Activated CD8-positive, alpha-beta memory T cell treated with anti-CD3 and anti-CD28 coated beads for 4 hours (primary cell): Measurements from ENCODE around the gene ARFGEF3.
"Not testable (repeated sequence)": the region's sequence is repeated elsewhere in the genome, so short reads cannot be mapped to it uniquely, and the experiment has no call there.

ENCODE experiments used
- DNase-seq, 2 donors: peaks; one replicate each; pipeline ENCODE4 v3.0.0-alpha.2; 2020; ENCODE audit warnings: low read depth in 2 of 2

ARFGEF3 gene

GRCh38 chr6:138161338-138162110 lies at the start of gene ARFGEF3:
Gene ARFGEF3, plus strand, starts transcription at chr6:138161939. Its CDS starts 148 bp downstream, at chr6:138162087.
- peak; percentile 18 to 28 for DNase-seq

GRCh38 chr6:138113588-138114210 lies 48.0 kb upstream of the ARFGEF3 start:
- DNase-seq, result no peak

DNA sequence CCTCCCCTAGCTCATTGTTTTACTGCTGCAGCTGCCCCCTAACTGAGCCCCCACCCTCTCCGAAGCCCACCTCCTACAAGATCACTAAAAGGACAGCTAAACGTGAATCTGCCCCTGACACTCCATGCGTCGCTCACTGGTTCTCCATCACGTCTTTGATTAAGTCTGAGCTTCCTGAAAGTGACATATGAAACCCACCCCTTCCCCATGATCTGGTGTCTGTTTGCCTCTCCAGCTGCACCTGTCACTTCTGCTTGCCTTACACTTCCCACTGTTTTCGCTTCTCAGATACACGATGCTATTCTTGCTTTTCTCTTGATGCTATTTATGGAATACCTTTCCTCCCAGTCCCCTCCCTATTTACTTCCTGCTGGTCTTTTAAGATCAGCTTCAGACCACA lies 46.5 kb upstream of the ARFGEF3 start:
- no peak for DNase-seq

GRCh38 chr6:138115877-138116660 lies 45.7 kb upstream of the ARFGEF3 start:
- no peak for DNase-seq

GRCh38 chr6:138116661-138116999 lies 45.1 kb upstream of the ARFGEF3 start:
- no peak for DNase-seq

GRCh38 chr6:138117376-138117914 lies 44.3 kb upstream of the ARFGEF3 start:
- DNase-seq, result no peak

GRCh38 chr6:138119229-138119628 lies 42.5 kb upstream of the ARFGEF3 start:
- not testable (repeated sequence) for DNase-seq

- DNase-seq, result no peak
Measured at GRCh38 chr6:138119976-138120375, 41.8 kb upstream of the ARFGEF3 start.

GRCh38 chr6:138124096-138124495 lies 37.6 kb upstream of the ARFGEF3 start:
- DNase-seq, result no peak

- no peak for DNase-seq
Measured at GRCh38 chr6:138128096-138128495, 33.6 kb upstream of the ARFGEF3 start.

- no peak for DNase-seq
Measured at GRCh38 chr6:138129190-138129589, 32.5 kb upstream of the ARFGEF3 start.

GRCh38 chr6:138142806-138143205 lies 18.9 kb upstream of the ARFGEF3 start:
- DNase-seq, result no peak

DNA sequence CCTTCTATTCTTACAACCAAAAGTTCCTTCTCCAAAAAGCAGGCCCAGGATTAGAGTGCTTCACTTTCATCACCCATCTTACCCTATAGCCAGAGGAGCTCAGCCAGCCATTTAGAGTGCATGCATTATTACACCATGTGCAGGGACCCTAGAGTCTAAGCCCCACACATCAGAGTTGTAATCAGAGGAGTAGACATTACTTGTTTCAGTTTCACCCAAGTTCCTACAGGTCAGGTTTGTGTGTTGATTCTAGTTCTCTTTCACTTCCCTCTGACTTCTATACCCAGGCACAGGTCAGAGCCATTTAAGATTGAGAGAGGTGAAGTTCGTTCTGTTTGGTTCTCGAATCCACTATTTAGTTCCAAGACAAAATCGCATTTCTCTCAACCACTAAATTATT lies 16.3 kb upstream of the ARFGEF3 start:
- DNase-seq, result no peak

DNA sequence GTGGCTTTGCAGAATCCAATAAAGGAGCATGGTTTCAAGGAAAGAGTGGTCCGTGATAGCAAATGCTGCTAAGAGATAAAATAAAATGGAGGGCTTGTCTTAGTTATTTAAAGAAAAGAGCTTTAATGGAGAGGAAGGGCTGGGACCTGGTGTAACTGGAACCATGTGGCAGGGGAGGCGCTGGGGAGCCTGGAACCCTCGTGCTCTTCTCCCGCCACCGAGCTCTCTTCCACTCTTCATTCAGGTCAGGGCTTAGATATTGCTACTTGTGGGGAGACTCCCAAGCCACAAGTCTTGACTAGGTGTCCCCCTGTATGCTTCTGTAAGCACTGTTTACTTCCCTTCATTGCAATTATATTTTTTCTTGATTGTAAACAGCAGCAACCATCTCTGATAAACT lies 15.2 kb upstream of the ARFGEF3 start:
- DNase-seq, result no peak

DNA sequence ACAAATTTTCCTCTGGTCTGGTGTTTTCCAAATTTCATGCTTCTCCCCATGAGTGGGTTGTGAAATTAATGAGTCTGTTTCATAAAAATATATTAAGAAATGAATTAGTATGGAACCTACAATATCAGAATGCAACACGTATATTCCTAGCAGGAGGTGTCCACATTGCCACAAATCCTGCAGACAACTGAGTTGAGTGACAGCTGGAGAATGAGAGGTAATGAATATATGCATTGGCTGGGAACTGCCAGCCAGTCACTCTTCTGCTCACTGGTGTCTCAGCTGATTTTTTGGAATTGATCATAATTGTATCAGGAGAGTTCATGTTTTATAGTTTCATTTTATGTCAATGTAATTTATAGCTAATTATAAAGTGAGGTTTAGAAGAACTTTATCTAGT lies 6.3 kb upstream of the ARFGEF3 start:
- DNase-seq, result no peak

DNA sequence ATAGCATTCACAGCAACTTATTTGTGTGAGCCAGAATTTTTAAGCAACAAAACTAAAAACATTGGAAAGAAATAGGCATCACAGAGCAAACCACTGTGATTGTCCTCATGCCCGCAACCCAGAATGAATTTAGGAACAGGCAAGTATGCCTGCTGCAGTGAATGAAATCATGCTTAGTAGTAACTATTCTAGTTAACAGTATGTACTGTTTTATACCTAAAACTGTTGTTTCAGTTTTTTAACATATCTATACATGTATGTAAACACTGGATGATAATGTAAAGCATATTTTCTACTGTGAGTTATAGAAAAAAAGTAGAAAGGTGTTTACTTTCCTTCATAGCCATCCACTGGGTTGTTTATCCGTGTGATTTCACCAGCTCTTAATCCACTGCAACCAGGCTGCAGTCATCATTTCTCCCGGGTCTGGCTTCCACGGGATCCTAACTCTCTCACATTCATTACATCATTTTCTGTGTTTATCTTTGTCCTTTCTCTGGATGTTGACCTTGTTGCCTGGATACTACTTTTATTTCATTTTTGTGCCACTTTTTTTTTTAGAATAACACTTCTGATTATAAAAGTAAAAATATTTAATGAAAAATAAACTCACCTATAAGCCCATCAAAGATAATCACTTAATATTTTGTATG lies 3.6 kb upstream of the ARFGEF3 start:
- DNase-seq, result no peak

DNA sequence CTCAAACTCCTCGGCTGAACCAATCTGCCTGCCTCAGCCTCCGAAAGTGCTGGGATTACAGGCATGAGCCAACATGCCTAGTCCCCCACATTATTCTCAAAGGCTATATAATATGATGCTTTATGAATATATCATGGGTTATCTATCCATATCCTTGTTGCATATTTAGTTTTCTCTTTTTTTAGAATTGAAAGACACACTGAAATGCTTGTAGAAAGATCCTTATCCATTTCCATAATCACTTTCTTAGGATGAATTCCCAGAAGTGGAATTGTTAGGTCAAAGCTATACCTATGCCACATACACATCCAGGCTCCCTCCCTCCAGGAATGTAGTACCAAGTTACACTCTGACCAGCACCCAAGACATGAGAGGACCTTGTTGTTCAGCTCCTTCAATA lies 2.5 kb upstream of the ARFGEF3 start:
- DNase-seq, result no peak

DNA sequence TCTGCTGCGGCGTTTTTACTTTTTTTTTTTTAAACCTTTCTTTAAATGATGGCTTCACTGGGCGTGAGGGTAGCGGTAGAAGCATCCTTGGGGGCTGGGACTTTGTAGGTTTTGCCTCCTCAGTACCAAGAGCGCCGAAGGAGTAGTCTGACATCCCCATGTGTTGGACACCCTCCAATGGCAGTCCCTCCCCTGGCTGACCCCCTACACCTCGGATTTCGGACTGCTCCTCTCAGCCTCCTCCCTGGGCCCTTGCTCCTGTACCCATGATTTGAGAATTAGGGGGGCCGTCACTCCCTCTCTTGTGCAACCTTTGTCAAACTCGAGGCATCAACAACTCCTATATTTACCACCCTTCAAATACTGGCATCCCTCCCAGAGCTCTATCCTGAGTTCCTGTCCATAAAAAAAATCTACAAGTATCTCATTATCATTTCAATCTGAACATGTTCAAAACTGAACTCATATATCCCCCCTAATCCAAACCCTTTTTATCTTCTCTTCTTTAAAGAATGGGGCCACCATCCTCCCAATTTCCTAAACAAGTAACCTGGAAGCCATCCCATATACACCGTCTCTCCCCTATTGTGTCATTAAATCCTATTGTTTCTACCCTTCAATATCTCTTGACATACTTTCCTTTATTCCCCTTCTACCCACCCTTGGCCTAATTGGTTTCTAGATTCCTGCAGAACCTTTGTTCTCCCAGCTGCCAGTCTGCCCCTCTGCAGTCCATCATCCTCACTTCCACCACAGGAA lies 1.2 kb upstream of the ARFGEF3 start:
- DNase-seq, result no peak

- DNase-seq, result no peak
Measured at GRCh38 chr6:138161088-138161337, 726 bp upstream of the ARFGEF3 start.

DNA sequence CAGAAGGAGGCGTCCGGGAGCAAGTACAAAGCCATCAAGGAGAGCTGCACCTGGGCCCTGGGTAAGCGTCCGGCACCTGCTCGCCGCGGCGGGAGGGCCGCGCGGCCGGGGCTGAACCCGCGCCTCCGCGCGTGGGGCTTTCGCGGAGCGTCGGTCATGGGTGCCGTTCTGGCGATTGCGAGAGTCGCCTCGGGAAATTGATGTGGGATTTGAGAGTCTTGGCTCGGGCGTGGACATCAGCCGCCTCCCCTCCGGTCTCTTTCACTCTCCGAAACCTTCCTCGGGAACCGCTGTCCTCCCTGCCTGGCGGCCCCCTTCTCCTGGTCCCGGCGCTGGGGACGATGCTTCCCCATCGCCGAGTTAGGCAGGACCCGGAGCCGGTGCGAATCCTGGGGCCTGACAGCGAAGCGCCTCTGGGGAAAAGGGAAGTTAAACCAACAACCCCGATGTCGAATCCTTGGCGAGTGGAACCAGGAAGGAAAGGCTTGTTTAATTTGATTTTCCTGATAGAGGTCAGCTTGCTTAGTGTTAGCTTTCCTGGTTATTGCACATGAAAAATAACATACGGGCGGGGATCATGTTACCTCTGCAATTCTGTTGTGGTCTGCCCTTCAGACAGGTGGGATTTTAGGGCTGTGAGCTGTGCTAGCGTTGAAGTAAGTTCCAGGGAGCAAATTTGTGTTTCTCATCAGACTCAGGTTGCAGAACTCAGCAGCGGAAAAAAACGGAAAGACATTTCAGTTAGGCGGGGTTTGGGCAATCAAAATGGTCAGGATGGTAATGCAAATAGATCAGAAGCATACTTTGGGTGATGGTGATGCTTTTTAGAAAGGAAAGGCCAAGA lies 594 bp downstream of the ARFGEF3 start:
- no peak for DNase-seq
